Caki2 (cell line): ENCODE measurements around the gene TUBB1. TPM values are rescaled to one million over a fixed set of nuclear protein-coding genes. Genes with fewer than 3 reads are reported as not detected.

Source experiments
- DNase-seq: peaks from one replicate; pipeline ENCODE4 v3.0.0-alpha.2; 2015; ENCODE audit warnings: low read depth
- in situ Hi-C: cut with HindIII; loops from 2 replicates; pipeline ENCODE4 v1.10.0; 2016; ENCODE audit warnings: low sequenced_read_pairs, low pct_unique_long_range_greater_than_20kb, mixed read lengths
- total RNA-seq: library from RNA; depleted of rRNA; stranded (reverse); fragments of >200 nt; shearing (Covaris generic); gene quantifications from 2 replicates; pipeline ENCODE4 v1.2.3, GENCODE V29; 2014; ENCODE audit warnings: low replicate concordance

TUBB1 gene
- total RNA-seq, 1 experiment from 2014 or later, result not detected

GRCh38 chr20:59014680-59015389 lies 4.4 kb upstream of the TUBB1 start:
- in situ Hi-C loops, result no loop called here
- DNase-seq, result no peak

GRCh38 chr20:59015411-59015810 lies 3.8 kb upstream of the TUBB1 start:
- in situ Hi-C loops, result no loop called here
- no peak for DNase-seq

- no peak for DNase-seq
- in situ Hi-C loops, result no loop called here
Measured at GRCh38 chr20:59015812-59016711, 3.2 kb upstream of the TUBB1 start.

- in situ Hi-C loops, result no loop called here
- no peak for DNase-seq
Measured at GRCh38 chr20:59016795-59017492, 2.3 kb upstream of the TUBB1 start.

- no peak for DNase-seq
Measured at GRCh38 chr20:59017493-59018231, 1.6 kb upstream of the TUBB1 start.

GRCh38 chr20:59018817-59019216 lies 412 bp upstream of the TUBB1 start:
- no peak for DNase-seq
- in situ Hi-C loops, result no loop called here

More at GRCh38 chr20:59017493-59018231, 1.6 kb upstream of the TUBB1 start:
- in situ Hi-C loops, result no loop called here

- no peak for DNase-seq
- in situ Hi-C loops, result no loop called here
Measured at GRCh38 chr20:59020938-59021551, 1.8 kb downstream of the TUBB1 start.

- in situ Hi-C loops, result no loop called here
- DNase-seq, result no peak
Measured at GRCh38 chr20:59022754-59023153, 3.5 kb downstream of the TUBB1 start.

- in situ Hi-C loops, result no loop called here
- DNase-seq, result no peak
Measured at GRCh38 chr20:59023616-59024015, 4.4 kb downstream of the TUBB1 start.

GRCh38 chr20:59024111-59024530 lies 4.9 kb downstream of the TUBB1 start:
- in situ Hi-C loops, result no loop called here
- no peak for DNase-seq

GRCh38 chr20:59025086-59025485 lies 5.9 kb downstream of the TUBB1 start:
- DNase-seq, result no peak
- in situ Hi-C loops, result no loop called here

GRCh38 chr20:59025511-59025910 lies 6.3 kb downstream of the TUBB1 start:
- no peak for DNase-seq
- in situ Hi-C loops, result no loop called here

- in situ Hi-C loops, result no loop called here
Measured at GRCh38 chr20:59026904-59027740, 7.9 kb downstream of the TUBB1 start.

GRCh38 chr20:59027741-59028320 lies 8.6 kb downstream of the TUBB1 start:
- DNase-seq, result no peak
- in situ Hi-C loops, result no loop called here

More at GRCh38 chr20:59026904-59027740, 7.9 kb downstream of the TUBB1 start:
- DNase-seq, result no peak

GRCh38 chr20:59028812-59029211 lies 9.6 kb downstream of the TUBB1 start:
- no peak for DNase-seq
- in situ Hi-C loops, result no loop called here

GRCh38 chr20:59030911-59031563 lies 11.8 kb downstream of the TUBB1 start:
- DNase-seq, result no peak
- in situ Hi-C loops, result no loop called here
